GM12891 (cell line): ENCODE measurements around the gene C11orf68.

ENCODE experiments used
- PAX5 ChIP-seq: IDR thresholded peaks from 2 replicates; pipeline ENCODE4 v1.6.1; 2011; ENCODE audit warnings: low read length, moderate library complexity, mild to moderate bottlenecking; ENCODE audit not compliant: insufficient read depth, severe bottlenecking
- POLR2A ChIP-seq: IDR thresholded peaks from 2 replicates; pipeline ENCODE4 v1.6.1; 2011; ENCODE audit warnings: low read depth, low read length, control low read depth
- POLR2AphosphoS5 ChIP-seq: IDR thresholded peaks from 2 replicates; pipeline ENCODE4 v1.6.1; 2011; ENCODE audit warnings: low read depth, low read length, control low read depth
- POU2F2 ChIP-seq: IDR thresholded peaks from 2 replicates; pipeline ENCODE4 v1.6.1; 2011; ENCODE audit warnings: low read depth, mild to moderate bottlenecking, control low read depth, low read length, moderate library complexity
- SPI1 ChIP-seq: IDR thresholded peaks from 2 replicates; pipeline ENCODE4 v1.6.1; 2011; ENCODE audit warnings: low read depth, low read length, control low read depth
- TAF1 ChIP-seq: IDR thresholded peaks from 2 replicates; pipeline ENCODE4 v1.6.1; 2011; ENCODE audit warnings: low read depth, low read length, control low read depth

- TF ChIP-seq POLR2A, result no peak
- TF ChIP-seq POLR2AphosphoS5, result no peak
- no peak for TF ChIP-seq TAF1
- no peak for TF ChIP-seq SPI1
- TF ChIP-seq POU2F2, result no peak
- TF ChIP-seq PAX5, result no peak
Observed at GRCh38 chr11:65964906-65965305, 46.0 kb upstream of the C11orf68 start.
